Fibroblast of skin of right quadriceps (primary cell): Measurements from ENCODE around the gene DNAJC7.
"Not testable (repeated sequence)": the region's sequence is repeated elsewhere in the genome, so short reads cannot be mapped to it uniquely, and the experiment has no call there.

Experiments used
- DNase-seq: peaks from one replicate; pipeline ENCODE4 v3.0.0-alpha.2; 2013

Gene DNAJC7

GRCh38 chr17:42039794-42040763 lies 22.8 kb upstream of the DNAJC7 start:
- DNase-seq = no peak

- no peak for DNase-seq
Measured at GRCh38 chr17:42038221-42038973, 21.2 kb upstream of the DNAJC7 start.

GRCh38 chr17:42034059-42034458 lies 16.8 kb upstream of the DNAJC7 start:
- no peak for DNase-seq

DNA sequence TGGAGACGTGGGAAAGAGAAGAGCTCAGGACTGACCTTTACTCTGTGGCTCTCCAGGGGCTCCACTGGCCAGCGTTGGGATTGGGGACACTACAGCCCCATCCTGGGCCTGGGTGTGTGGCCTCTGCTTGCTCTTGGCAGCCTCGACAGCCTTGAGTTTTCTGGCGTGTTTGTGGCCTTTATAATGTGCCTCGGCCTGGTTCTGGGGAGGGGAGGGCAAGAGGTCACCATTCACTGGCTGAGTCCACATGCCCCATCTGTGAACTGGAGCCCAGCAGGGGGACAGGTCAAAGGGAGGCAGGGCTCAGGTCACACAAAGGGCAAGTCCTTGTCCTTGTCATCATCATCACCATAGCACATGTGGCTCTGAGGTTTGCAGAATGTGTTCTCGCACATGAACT lies 14.3 kb upstream of the DNAJC7 start:
- no peak for DNase-seq

DNA sequence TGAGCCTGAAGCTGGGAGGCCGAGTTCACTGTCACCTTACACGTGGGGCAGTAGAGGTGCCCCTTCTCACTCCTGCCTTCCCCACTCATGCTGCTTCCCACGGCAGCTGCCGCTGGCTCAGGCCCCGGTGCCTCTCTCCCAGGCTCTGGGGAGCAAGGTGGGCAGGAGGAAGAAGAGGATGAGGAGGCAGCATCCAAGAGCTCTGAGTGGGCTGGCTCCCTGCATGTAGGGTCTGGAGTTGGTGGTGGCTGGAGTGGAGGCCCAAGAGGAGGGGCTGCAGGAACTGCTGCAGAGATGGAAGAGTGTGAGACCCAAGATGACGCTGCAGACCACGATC lies 11.5 kb upstream of the DNAJC7 start:
- no peak for DNase-seq

DNA sequence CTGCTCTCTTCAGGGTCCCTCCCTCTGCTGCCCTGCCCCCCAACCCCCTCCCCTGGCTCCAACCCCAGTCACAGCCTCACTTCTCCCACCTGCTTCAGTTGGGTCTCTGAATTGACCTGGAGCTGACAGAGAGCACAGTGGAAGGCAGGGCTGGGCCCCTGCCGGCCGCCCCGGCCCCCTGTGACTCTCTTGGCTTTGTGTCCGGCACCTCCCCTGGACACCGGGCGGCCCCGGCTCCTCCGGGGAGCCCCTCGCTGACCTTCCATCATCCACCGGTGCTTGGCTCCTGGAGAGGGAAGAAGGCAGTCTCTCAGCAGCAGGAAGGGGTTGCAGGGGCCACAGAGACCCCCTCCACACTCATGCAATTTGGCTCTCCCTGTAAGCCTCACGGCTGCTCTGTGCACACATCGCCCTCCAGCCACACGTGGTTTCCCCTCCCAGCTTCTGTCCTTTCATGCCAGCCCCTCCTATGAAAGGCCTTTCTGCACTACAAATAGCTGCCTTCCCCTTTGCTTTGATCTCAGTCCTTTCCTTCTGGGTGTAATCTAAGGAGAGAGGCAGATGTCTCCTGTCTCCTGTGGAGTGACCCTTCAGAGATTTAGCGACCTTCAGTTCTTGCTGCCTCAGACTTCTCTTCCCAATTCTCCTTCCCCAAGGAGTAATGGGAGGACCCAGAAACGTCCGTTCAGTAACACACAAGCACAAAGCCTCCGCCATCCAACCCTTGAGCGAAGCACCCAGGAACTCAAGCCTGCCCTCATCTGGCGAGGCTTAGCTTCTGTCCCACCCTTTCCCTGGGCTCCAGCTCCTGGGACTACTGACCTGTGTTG lies 10.9 kb upstream of the DNAJC7 start:
- no peak for DNase-seq

- no peak for DNase-seq
Measured at GRCh38 chr17:42027590-42027889, 10.3 kb upstream of the DNAJC7 start.

DNA sequence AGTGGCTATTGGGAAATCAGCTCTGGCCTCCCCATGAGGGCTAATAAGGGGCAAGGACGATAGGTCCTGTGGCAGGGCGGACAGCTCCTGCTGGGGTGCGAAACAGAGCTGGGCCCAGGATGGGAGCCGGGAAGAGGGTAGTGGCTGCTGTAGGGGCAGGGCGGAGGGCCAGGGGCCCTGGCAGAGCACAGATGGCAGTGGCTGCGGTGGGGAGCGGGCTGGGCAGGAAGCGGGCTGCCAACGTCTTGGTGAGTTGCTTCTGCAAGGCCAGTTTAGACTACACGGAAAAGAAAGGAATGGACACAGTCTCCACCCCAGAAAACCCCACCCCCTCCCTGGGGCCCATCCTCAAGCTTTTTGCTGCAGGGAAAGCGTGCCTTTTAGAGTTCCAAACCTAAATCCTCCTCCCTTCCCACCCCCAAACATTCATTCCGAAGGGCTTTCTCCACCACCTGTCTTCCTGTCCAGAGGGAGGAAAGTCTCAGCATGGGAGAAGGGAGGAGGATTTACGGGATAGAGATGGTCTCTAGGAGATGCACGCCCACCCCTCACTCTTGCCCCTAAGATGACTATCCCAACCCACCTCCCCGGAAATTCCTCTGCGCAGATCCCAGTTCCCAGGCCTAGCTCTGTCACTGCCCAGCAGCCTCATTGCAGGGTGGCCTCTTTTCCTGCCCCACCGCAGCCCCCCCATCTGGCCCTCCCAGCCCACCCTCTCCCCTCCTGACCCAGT lies 9.8 kb upstream of the DNAJC7 start:
- DNase-seq = no peak

GRCh38 chr17:42025936-42026335 lies 8.7 kb upstream of the DNAJC7 start:
- no peak for DNase-seq

GRCh38 chr17:42025191-42025579 lies 7.9 kb upstream of the DNAJC7 start:
- DNase-seq = no peak

- no peak for DNase-seq
Measured at GRCh38 chr17:42023524-42024349, 6.5 kb upstream of the DNAJC7 start.

GRCh38 chr17:42020845-42021244 lies 3.6 kb upstream of the DNAJC7 start:
- DNase-seq = not testable (repeated sequence)

- DNase-seq = peak; percentile 87
Measured at GRCh38 chr17:42019509-42020404, 2.5 kb upstream of the DNAJC7 start, which contains the start of gene NKIRAS2. TSS of gene NKIRAS2 (plus strand) at chr17:42020090. CDS start at chr17:42021578, 1,488 bp downstream.

GRCh38 chr17:42018988-42019387 lies 1.7 kb upstream of the DNAJC7 start:
- no peak for DNase-seq

GRCh38 chr17:42018339-42018738 lies 1.1 kb upstream of the DNAJC7 start:
- DNase-seq = no peak

GRCh38 chr17:42017866-42018200 lies 594 bp upstream of the DNAJC7 start:
- no peak for DNase-seq

GRCh38 chr17:42016411-42016831 lies 818 bp downstream of the DNAJC7 start:
- DNase-seq = no peak

GRCh38 chr17:42013740-42014139 lies 3.5 kb downstream of the DNAJC7 start:
- DNase-seq = not testable (repeated sequence)

GRCh38 chr17:42012363-42012762 lies 4.9 kb downstream of the DNAJC7 start:
- DNase-seq = not testable (repeated sequence)

DNA sequence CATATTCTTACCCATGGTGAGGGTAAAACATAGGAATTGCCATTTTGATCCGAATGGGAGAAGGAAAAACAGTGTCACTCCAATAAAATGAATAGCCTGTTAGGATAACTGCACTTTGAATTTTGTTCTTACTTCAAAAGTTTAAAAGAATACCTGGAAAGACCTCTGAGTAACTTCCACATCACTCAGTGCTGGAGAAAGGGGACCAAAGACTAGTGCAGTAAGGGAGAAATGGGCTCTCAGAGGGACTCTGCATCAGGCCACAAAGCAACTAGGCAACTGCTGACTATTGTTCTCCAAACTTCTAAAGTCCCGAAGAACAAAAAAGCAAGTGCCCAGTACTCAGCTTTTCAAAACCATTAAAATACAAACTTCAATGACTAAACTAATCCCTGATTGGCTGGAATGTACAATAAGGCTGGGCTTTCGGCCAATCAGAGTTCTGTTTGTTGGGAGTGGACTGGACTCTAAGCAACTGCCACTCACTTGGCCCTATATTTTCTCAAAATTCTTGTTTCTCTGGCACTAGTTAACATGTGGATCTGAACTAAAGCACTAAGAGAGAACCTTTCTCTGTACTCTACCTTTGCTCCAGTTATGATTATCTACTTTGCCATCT lies 6.2 kb downstream of the DNAJC7 start:
- no peak for DNase-seq
